HepG2 (cell line): ENCODE results near the gene PSMD3. TPM values are rescaled to one million over a fixed set of nuclear protein-coding genes. Genes with fewer than 3 reads are reported as not detected.

Experiments used
- EP300 ChIP-seq, 3 experiments: sonication (generic) in 1 of 3; formaldehyde crosslinking in 1 of 3; IDR thresholded peaks; 2 replicates each; pipeline versions ENCODE4 v1.5.1 to v1.6.1; 2011 to 2020; ENCODE audit warnings: low read depth in 2 of 3, low read length in 2 of 3, borderline replicate concordance in 1 of 3, improper control_type of control experiment in 1 of 3, mild to moderate bottlenecking in 1 of 3, missing genetic modification reagents in 1 of 3, moderate library complexity in 1 of 3
- FOXA1 ChIP-seq, 2 experiments: fragments of 450-650 bp in 1 of 2; sonication (generic) in 1 of 2; formaldehyde crosslinking in 1 of 2; IDR thresholded peaks; 2 replicates each; pipeline versions ENCODE4 v1.4.0 to v1.6.1; 2016 to 2020; ENCODE audit warnings: missing genetic modification reagents in 1 of 2
- FOXA3 ChIP-seq: IDR thresholded peaks from 2 replicates; pipeline ENCODE4 v1.6.1; 2016; ENCODE audit warnings: missing genetic modification reagents, missing compliant biosample characterization
- HNRNPL ChIP-seq: fragments of 200-400 bp; formaldehyde crosslinking; IDR thresholded peaks from 2 replicates; pipeline ENCODE4 v1.6.1; 2017; ENCODE audit warnings: mild to moderate bottlenecking, low read depth, low read length
- NR2F6 ChIP-seq, 2 experiments: IDR thresholded peaks; 2 replicates each; pipeline ENCODE4 v1.6.1; 2016; ENCODE audit warnings: antibody characterized with exemption in 1 of 2, mild to moderate bottlenecking in 1 of 2
- POLR2AphosphoS2 ChIP-seq: IDR thresholded peaks from 2 replicates; pipeline ENCODE4 v1.6.1; 2011; ENCODE audit warnings: low read depth, low read length, improper control_type of control experiment
- PRDM15 ChIP-seq: sonication (generic); formaldehyde crosslinking; IDR thresholded peaks from 2 replicates; pipeline ENCODE4 v1.4.0; 2020; ENCODE audit warnings: missing genetic modification reagents
- SAP130 ChIP-seq: IDR thresholded peaks from 2 replicates; pipeline ENCODE4 v1.6.1; 2016; ENCODE audit warnings: low read depth
- SKIL ChIP-seq: sonication (generic); formaldehyde crosslinking; IDR thresholded peaks from 2 replicates; pipeline ENCODE4 v1.8.0; 2022; ENCODE audit warnings: missing genetic modification reagents, mild to moderate bottlenecking, moderate library complexity, borderline replicate concordance
- SMARCE1 ChIP-seq: fragments of 450-650 bp; IDR thresholded peaks from 2 replicates; pipeline ENCODE4 v1.6.1; 2017; ENCODE audit warnings: borderline replicate concordance
- SP5 ChIP-seq: IDR thresholded peaks from 2 replicates; pipeline ENCODE4 v1.6.1; 2016; ENCODE audit warnings: low read depth, borderline replicate concordance
- TCF12 ChIP-seq, 2 experiments: fragments of 450-650 bp in 1 of 2; sonication (generic) in 1 of 2; formaldehyde crosslinking in 1 of 2; IDR thresholded peaks; 2 replicates each; pipeline versions ENCODE4 v1.6.1 to v1.8.0; 2017 to 2022; ENCODE audit warnings: antibody characterized with exemption in 1 of 2, mild to moderate bottlenecking in 1 of 2, missing genetic modification reagents in 1 of 2, moderate library complexity in 1 of 2
- ZBTB7B ChIP-seq: sonication (generic); formaldehyde crosslinking; IDR thresholded peaks from 2 replicates; pipeline ENCODE4 v1.4.0; 2020; ENCODE audit warnings: missing genetic modification reagents
- ZNF230 ChIP-seq: sonication (generic); formaldehyde crosslinking; IDR thresholded peaks from 2 replicates; pipeline ENCODE4 v1.4.0; 2020; ENCODE audit warnings: mild to moderate bottlenecking, missing genetic modification reagents
- ZNF607 ChIP-seq: sonication (generic); formaldehyde crosslinking; IDR thresholded peaks from 2 replicates; pipeline ENCODE4 v1.5.1; 2020; ENCODE audit warnings: missing genetic modification reagents, mild to moderate bottlenecking, borderline replicate concordance
- ZNF687 ChIP-seq: sonication (generic); formaldehyde crosslinking; IDR thresholded peaks from 2 replicates; pipeline ENCODE4 v1.5.1; 2020; ENCODE audit warnings: mild to moderate bottlenecking, missing genetic modification reagents, moderate library complexity
- ZSCAN22 ChIP-seq: sonication (generic); formaldehyde crosslinking; IDR thresholded peaks from 2 replicates; pipeline ENCODE4 v1.4.0; 2020; ENCODE audit warnings: mild to moderate bottlenecking, missing genetic modification reagents
- polyA plus RNA-seq, 8 experiments: library from polyadenylated mRNA; depleted of rRNA in 3 of 8; stranded (reverse) in 7 of 8; unstranded in 1 of 8; fragments of >200 nt; fragmentation: Illumina TruSeq in 4 of 8; extraction: Trizol in 4 of 8; gene quantifications; 2 replicates each; pipeline versions ENCODE4 v1.2.1 to v1.2.3, GENCODE V29; 2011 to 2016; ENCODE audit warnings: low read depth in 4 of 8, missing spikeins in 1 of 8, mixed read lengths in 1 of 8; ENCODE audit not compliant: insufficient read depth in 1 of 8
- total RNA-seq, 5 experiments: library from RNA; depleted of rRNA; stranded (reverse); fragments of >200 nt; fragmentation: Illumina TruSeq; extraction: Trizol; gene quantifications; 2 replicates each; pipeline ENCODE4 v1.2.3, GENCODE V29; 2016; ENCODE audit warnings: low read depth in 1 of 5

Gene PSMD3
- total and polyA plus RNA-seq, 2 of the 13 experiments (the other 11 are each of a cell fraction or from before 2014, with no cell fraction given) = 97.4 to 146 TPM

GRCh38 chr17:40015005-40015997, 34.7 kb downstream of the PSMD3 start, which contains the start of gene CSF3 (continued):
- TF ChIP-seq HNRNPL (peak; percentile 72), ZBTB7B (CRISPR knock-in tag) (peak; percentile 71), ZNF230 (CRISPR knock-in tag) (no peak), FOXA3 (CRISPR knock-in tag) (0 out of 2 replicates have a peak, but pooled peaks have one; percentile 17), ZSCAN22 (CRISPR knock-in tag) (no peak), SKIL (CRISPR knock-in tag) (0 out of 2 replicates have a peak, but pooled peaks have one; percentile 2), EP300 (IDR thresholded peaks at IDR 0.05; ENCODE audit: low read depth in 2 of 2, low read length in 2 of 2) (no peak), EP300 (CRISPR knock-in tag; IDR thresholded peaks at IDR 0.05; ENCODE audit: borderline replicate concordance) (0 out of 2 replicates have a peak, but pooled peaks have one; percentile 7), PRDM15 (CRISPR knock-in tag) (no peak), TCF12 (IDR thresholded peaks at IDR 0.05) (no peak), TCF12 (CRISPR knock-in tag; IDR thresholded peaks at IDR 0.05) (no peak), SP5 (CRISPR knock-in tag) (peak; percentile 31; the same call in 1 of the 2 replicates), ZNF607 (CRISPR knock-in tag) (no peak), NR2F6 (IDR thresholded peaks at IDR 0.05) (no peak), NR2F6 (CRISPR knock-in tag; IDR thresholded peaks at IDR 0.05) (0 out of 2 replicates have a peak, but pooled peaks have one; percentile 40), FOXA1 (IDR thresholded peaks at IDR 0.05) (no peak), FOXA1 (CRISPR knock-in tag; IDR thresholded peaks at IDR 0.05) (peak; percentile 76), ZNF687 (peak; percentile 54), SAP130 (CRISPR knock-in tag) (peak; percentile 54), POLR2AphosphoS2 (no peak), SMARCE1 (no peak)
